HG03558 (cell line): ENCODE results near the gene MOB3B.
A peak's percentile ranks its signal among the peaks of the same experiment; 100 is the strongest.
"Not testable (repeated sequence)": the region's sequence is repeated elsewhere in the genome, so short reads cannot be mapped to it uniquely, and the experiment has no call there.

Experiments
- ATAC-seq: cut with Tn5 transposase; IDR thresholded peaks from one replicate; pipeline ENCODE4 v1.9.1; 2021; ENCODE audit warnings: moderate number of reproducible peaks; ENCODE audit not compliant: unreplicated experiment; ENCODE audit errors: extremely low read depth

The MOB3B gene

GRCh38 chr9:27483576-27483975 is 46.0 kb downstream of the MOB3B start:
- ATAC-seq = no peak

GRCh38 chr9:27482709-27483108 is 46.9 kb downstream of the MOB3B start:
- ATAC-seq = no peak

GRCh38 chr9:27478322-27478721 is 51.3 kb downstream of the MOB3B start:
- ATAC-seq = no peak

- ATAC-seq = no peak
These were observed 52.6 kb downstream of the MOB3B start for GRCh38 chr9:27476870-27477515.

- ATAC-seq = no peak
These were observed 54.5 kb downstream of the MOB3B start for GRCh38 chr9:27475057-27475595.

GRCh38 chr9:27474305-27474704 is 55.3 kb downstream of the MOB3B start:
- ATAC-seq = no peak

- no peak for ATAC-seq
These were observed 56.5 kb downstream of the MOB3B start for GRCh38 chr9:27473111-27473529.

- no peak for ATAC-seq
These were observed 57.4 kb downstream of the MOB3B start for GRCh38 chr9:27472195-27472594.

- no peak for ATAC-seq
These were observed 57.8 kb downstream of the MOB3B start for GRCh38 chr9:27471789-27472188.

GRCh38 chr9:27471366-27471765 is 58.2 kb downstream of the MOB3B start:
- ATAC-seq = no peak

- no peak for ATAC-seq
These were observed 59.2 kb downstream of the MOB3B start for GRCh38 chr9:27470291-27470856.

GRCh38 chr9:27469550-27469949 is 60.1 kb downstream of the MOB3B start:
- no peak for ATAC-seq

GRCh38 chr9:27468462-27469110 is 61.0 kb downstream of the MOB3B start:
- ATAC-seq = no peak

- ATAC-seq = no peak
These were observed 61.6 kb downstream of the MOB3B start for GRCh38 chr9:27468000-27468399.

GRCh38 chr9:27467486-27467885 is 62.1 kb downstream of the MOB3B start:
- no peak for ATAC-seq

GRCh38 chr9:27466516-27466915 is 63.1 kb downstream of the MOB3B start:
- not testable (repeated sequence) for ATAC-seq

GRCh38 chr9:27464950-27465349 is 64.7 kb downstream of the MOB3B start:
- not testable (repeated sequence) for ATAC-seq

- no peak for ATAC-seq
These were observed 66.8 kb downstream of the MOB3B start for GRCh38 chr9:27462846-27463245.

- ATAC-seq = no peak
These were observed 67.2 kb downstream of the MOB3B start for GRCh38 chr9:27462434-27462833.

- ATAC-seq = peak; percentile 85
These were observed 69.2 kb downstream of the MOB3B start for GRCh38 chr9:27460226-27461023.

- ATAC-seq = no peak
These were observed 72.2 kb downstream of the MOB3B start for GRCh38 chr9:27457445-27457844.
